H1 (cell line): Measurements from ENCODE around the gene PPM1L. TPM values are rescaled to one million over a fixed set of nuclear protein-coding genes. Genes with fewer than 3 reads are reported as not detected.

Experiments
- CTCF ChIA-PET: fragments of 300-600 bp; sonication (Branson Sonifier 250); formaldehyde crosslinking; loops from one replicate; lab custom pipeline; 2021; ENCODE audit not compliant: partially characterized antibody; lab: Charles Lee
- POLR2A ChIA-PET: fragments of 300-600 bp; sonication (Branson Sonifier 250); formaldehyde crosslinking; loops from one replicate; lab custom pipeline; 2021; ENCODE audit warnings: inconsistent platforms; ENCODE audit not compliant: partially characterized antibody; lab: Charles Lee
- DNase-seq, 2 experiments: peaks; one replicate each; pipeline versions ENCODE4 v3.0.0 to v3.0.0-alpha.2; 2010 to 2022; ENCODE audit warnings: low spot score in 2 of 2, low read depth in 1 of 2, mixed read lengths in 1 of 2
- FAIRE-seq: peaks from 2 replicates; lab custom pipeline; 2011; peaks lifted over from hg19 to GRCh38; lab: Jason Lieb, UNC
- H2AFZ ChIP-seq: 2 replicates; pipeline ENCODE4 v1.8.1; 2012; ENCODE audit warnings: low read length, inconsistent platforms
- H2AK5ac ChIP-seq: 2 replicates; pipeline ENCODE4 v1.6.1; 2013; ENCODE audit warnings: low read depth, low read length
- H2BK120ac ChIP-seq: replicated peaks from 2 replicates; pipeline ENCODE3; 2013; ENCODE audit warnings: low read depth, low read length, inconsistent platforms
- H2BK12ac ChIP-seq: 2 replicates; pipeline ENCODE4 v1.6.1; 2013; ENCODE audit warnings: low read depth, low read length
- H2BK15ac ChIP-seq: 2 replicates; pipeline ENCODE4 v1.6.1; 2013; ENCODE audit warnings: low read length
- H2BK20ac ChIP-seq: 2 replicates; pipeline ENCODE4 v1.6.1; 2013; ENCODE audit warnings: low read length
- H2BK5ac ChIP-seq: 2 replicates; pipeline ENCODE4 v1.6.1; 2013; ENCODE audit warnings: low read depth, low read length
- H3K14ac ChIP-seq: 2 replicates; pipeline ENCODE4 v1.6.1; 2013; ENCODE audit warnings: inconsistent platforms; ENCODE audit not compliant: insufficient read length
- H3K18ac ChIP-seq: 2 replicates; pipeline ENCODE4 v1.6.1; 2013; ENCODE audit warnings: low read length; ENCODE audit errors: extremely low read depth
- H3K23ac ChIP-seq: 2 replicates; pipeline ENCODE4 v1.6.1; 2013; ENCODE audit warnings: inconsistent platforms; ENCODE audit not compliant: insufficient read length
- H3K23me2 ChIP-seq: 2 replicates; pipeline ENCODE4 v1.6.1; 2013; ENCODE audit warnings: low read depth, low read length
- H3K27ac ChIP-seq: 2 replicates; pipeline ENCODE4 v1.6.1; 2011; ENCODE audit warnings: low read depth, low read length, inconsistent platforms
- H3K27me3 ChIP-seq, 4 experiments: replicated peaks in 1 of 4; 1 replicate in 1 of 4; 2 replicates in 3 of 4; pipeline versions ENCODE4 v1.6.1 to v1.8.1; 2011 to 2013; ENCODE audit warnings: low read length in 3 of 4, mild to moderate bottlenecking in 3 of 4, inconsistent platforms in 2 of 4, mixed read lengths in 2 of 4, moderate library complexity in 1 of 4; ENCODE audit not compliant: control insufficient read depth in 3 of 4, insufficient read depth in 3 of 4; ENCODE audit errors: extremely low read depth in 1 of 4
- H3K36me3 ChIP-seq, 4 experiments: 2 replicates each; pipeline versions ENCODE4 v1.6.1 to v1.8.1; 2011 to 2013; ENCODE audit warnings: mild to moderate bottlenecking in 4 of 4, low read length in 3 of 4, moderate library complexity in 2 of 4, control low read depth in 1 of 4, inconsistent platforms in 1 of 4; ENCODE audit not compliant: insufficient read depth in 4 of 4, control insufficient read depth in 2 of 4
- H3K4ac ChIP-seq: replicated peaks from 2 replicates; pipeline ENCODE3; 2013; ENCODE audit warnings: low read length, low read depth, mixed read lengths, inconsistent platforms; ENCODE audit not compliant: insufficient read length
- H3K4me1 ChIP-seq, 4 experiments: replicated peaks in 1 of 4; 1 replicate in 1 of 4; 2 replicates in 3 of 4; pipeline versions ENCODE4 v1.6.1 to v1.8.1; 2011 to 2013; ENCODE audit warnings: low read length in 3 of 4, inconsistent platforms in 2 of 4, mixed read lengths in 1 of 4; ENCODE audit not compliant: insufficient read depth in 4 of 4, control insufficient read depth in 3 of 4
- H3K4me2 ChIP-seq, 2 experiments: 2 replicates each; pipeline versions ENCODE4 v1.6.1 to v1.8.1; 2011 to 2013; ENCODE audit warnings: low read depth in 2 of 2, low read length in 2 of 2, control low read depth in 1 of 2, inconsistent platforms in 1 of 2, mild to moderate bottlenecking in 1 of 2; ENCODE audit not compliant: insufficient read depth in 1 of 2
- H3K4me3 ChIP-seq, 4 experiments: fragments of 200-600, 300-600 bp in 1 of 4; sonication (generic), shearing (Covaris generic), sonication (Bioruptor Twin) in 1 of 4; 2 replicates each; pipeline versions ENCODE4 v1.5.1 to v1.8.1; 2011 to 2016; ENCODE audit warnings: low read length in 4 of 4, low read depth in 3 of 4, control low read depth in 2 of 4, inconsistent platforms in 2 of 4, mild to moderate bottlenecking in 2 of 4, mixed read lengths in 1 of 4, moderate library complexity in 1 of 4; ENCODE audit not compliant: insufficient read depth in 2 of 4; ENCODE audit errors: extremely low read depth in 1 of 4
- H3K56ac ChIP-seq: replicated peaks from 2 replicates; pipeline ENCODE3; 2013; ENCODE audit warnings: low read depth, mild to moderate bottlenecking, mixed read lengths, low read length, inconsistent platforms; ENCODE audit not compliant: insufficient read length
- H3K79me1 ChIP-seq: 2 replicates; pipeline ENCODE4 v1.6.1; 2013; ENCODE audit warnings: low read depth, low read length, control low read depth
- H3K79me2 ChIP-seq, 2 experiments: 2 replicates each; pipeline versions ENCODE4 v1.6.1 to v1.8.1; 2012 to 2013; ENCODE audit warnings: low read length in 2 of 2, mild to moderate bottlenecking in 2 of 2, inconsistent platforms in 1 of 2; ENCODE audit not compliant: insufficient read depth in 2 of 2, control insufficient read depth in 1 of 2
- H3K9ac ChIP-seq, 4 experiments: replicated peaks in 1 of 4; 1 replicate in 1 of 4; 2 replicates in 3 of 4; pipeline versions ENCODE4 v1.6.1 to v1.8.1; 2011 to 2013; ENCODE audit warnings: low read depth in 3 of 4, low read length in 3 of 4, control low read depth in 2 of 4, mild to moderate bottlenecking in 2 of 4, moderate library complexity in 2 of 4, inconsistent platforms in 1 of 4; ENCODE audit errors: extremely low read depth in 1 of 4
- H3K9me3 ChIP-seq, 2 experiments: 2 replicates each; pipeline versions ENCODE4 v1.6.1 to v1.8.1; 2012 to 2013; ENCODE audit warnings: mild to moderate bottlenecking in 2 of 2, moderate library complexity in 2 of 2, control low read depth in 1 of 2, inconsistent platforms in 1 of 2, low read depth in 1 of 2, low read length in 1 of 2, mixed read lengths in 1 of 2; ENCODE audit not compliant: insufficient read depth in 2 of 2
- H4K20me1 ChIP-seq, 2 experiments: replicated peaks in 1 of 2; 2 replicates each; pipeline versions ENCODE3 to v1.8.1; 2011 to 2013; ENCODE audit warnings: inconsistent platforms in 2 of 2, low read length in 2 of 2, mild to moderate bottlenecking in 1 of 2; ENCODE audit not compliant: insufficient read depth in 2 of 2, control insufficient read depth in 1 of 2
- H4K5ac ChIP-seq: 2 replicates; pipeline ENCODE4 v1.6.1; 2013; ENCODE audit warnings: low read length, low read depth, mixed read lengths, inconsistent platforms; ENCODE audit not compliant: insufficient read length
- H4K8ac ChIP-seq: 2 replicates; pipeline ENCODE4 v1.8.0; 2013; ENCODE audit warnings: mild to moderate bottlenecking, moderate library complexity, low read length, inconsistent platforms; ENCODE audit not compliant: insufficient read depth; ENCODE audit errors: extremely low read depth
- H4K91ac ChIP-seq: replicated peaks from 2 replicates; pipeline ENCODE3; 2013; ENCODE audit warnings: low read length, mixed read lengths, inconsistent platforms; ENCODE audit not compliant: insufficient read length
- CTCF ChIP-seq, 3 experiments: IDR thresholded peaks; 1 replicate in 2 of 3; 2 replicates in 1 of 3; pipeline versions ENCODE4 v1.5.1 to v1.6.1; 2011; ENCODE audit warnings: low read length in 3 of 3, mild to moderate bottlenecking in 3 of 3, inconsistent platforms in 2 of 3, low read depth in 1 of 3, moderate library complexity in 1 of 3; ENCODE audit not compliant: insufficient read depth in 1 of 3; ENCODE audit errors: control extremely low read depth in 1 of 3
- GABPA ChIP-seq: IDR thresholded peaks from 2 replicates; pipeline ENCODE4 v1.6.1; 2011; ENCODE audit warnings: mild to moderate bottlenecking, low read length, moderate library complexity, borderline replicate concordance; ENCODE audit not compliant: insufficient read depth
- GTF2F1 ChIP-seq: IDR thresholded peaks from 2 replicates; pipeline ENCODE4 v1.6.1; 2012; ENCODE audit warnings: low read depth, low read length, improper control_type of control experiment, borderline replicate concordance
- RAD21 ChIP-seq, 2 experiments: IDR thresholded peaks in 1 of 2; conservative IDR thresholded peaks in 1 of 2; 2 replicates each; pipeline ENCODE4 v1.6.1; 2011; ENCODE audit warnings: low read depth in 2 of 2, low read length in 2 of 2, improper control_type of control experiment in 1 of 2, inconsistent platforms in 1 of 2, mild to moderate bottlenecking in 1 of 2, moderate library complexity in 1 of 2
- SAP30 ChIP-seq: fragments of 300-600 bp; sonication (generic); IDR thresholded peaks from 2 replicates; pipeline ENCODE4 v1.7.1; 2012; ENCODE audit warnings: low read length, moderate library complexity, mild to moderate bottlenecking, inconsistent platforms; ENCODE audit not compliant: insufficient read depth, insufficient replicate concordance
- USF2 ChIP-seq: IDR thresholded peaks from 2 replicates; pipeline ENCODE4 v1.6.1; 2011; ENCODE audit warnings: low read length, improper control_type of control experiment
- WGBS, 2 experiments: shearing (Covaris generic) in 1 of 2; methylation state at CpG; one replicate each; pipeline versions ENCODE4 v1.1.6 to v1.1.7; 2013 to 2015; ENCODE audit warnings: low lambda C conversion rate in 2 of 2, mixed read lengths in 2 of 2, inconsistent platforms in 1 of 2, low coverage in 1 of 2, missing lambda C conversion rate in 1 of 2; ENCODE audit not compliant: insufficient replicate concordance in 2 of 2, insufficient coverage in 1 of 2, insufficient read length in 1 of 2; ENCODE audit errors: extremely low coverage in 1 of 2, missing lambda C conversion rate in 1 of 2; 5-methylcytosine and 5-hydroxymethylcytosine counted together
- polyA plus RNA-seq, 7 experiments: library from polyadenylated mRNA; depleted of rRNA in 3 of 7; stranded (reverse) in 5 of 7; unstranded in 2 of 7; fragments of >200 nt in 5 of 7; fragments of 200-250 nt in 2 of 7; gene quantifications; 1 replicate in 5 of 7; 2 replicates in 1 of 7; 4 replicates in 1 of 7; pipeline versions ENCODE4 v1.2.1 to v1.2.3, GENCODE V29; 2011 to 2013; ENCODE audit warnings: missing spikeins in 2 of 7, mixed read lengths in 2 of 7
- total RNA-seq: library from RNA; stranded (reverse); fragmentation: NEBNext Ultra II Directional; extraction: Animal tissue kit (Norgen Biotek cat#: 25700); gene quantifications from 2 replicates; pipeline ENCODE4 v1.2.1, GENCODE V29; 2021

The PPM1L gene
- total and polyA plus RNA-seq, 2 of the 8 experiments (the other 6 are each of a cell fraction or from before 2014, with no cell fraction given): 2.8 to 18.1 TPM

DNA sequence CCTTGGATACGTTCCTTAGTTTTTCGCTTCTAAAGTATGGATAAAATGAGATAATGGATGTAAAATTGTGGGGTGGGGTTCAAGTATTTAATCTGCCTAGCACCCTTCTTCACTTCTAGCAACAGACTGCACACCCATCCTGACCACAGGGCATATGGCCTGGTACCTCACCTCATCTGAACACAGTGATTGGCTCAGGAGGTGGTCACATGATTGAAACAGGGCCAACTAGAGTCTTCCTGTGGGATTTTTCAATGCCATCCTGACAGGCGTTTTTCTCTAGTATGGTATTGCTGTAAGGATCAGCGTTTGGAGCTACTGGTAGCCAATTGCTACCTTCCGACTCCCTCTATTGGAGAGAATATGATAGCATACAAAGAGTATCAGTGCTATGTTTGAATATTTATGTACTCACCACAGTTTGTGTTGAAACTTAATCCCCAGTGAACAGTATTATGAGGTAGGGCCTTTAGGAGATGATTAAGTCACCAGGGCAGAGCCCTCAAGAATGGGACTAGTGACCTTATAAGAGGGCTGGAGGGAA is 172.2 kb downstream of the PPM1L start:
- Histone ChIP-seq H3K4me1 (no peaks in the 10 kb centered on the region), H2AFZ (no peak overlapping the region), H3K9me3 (no peaks in the 10 kb centered on the region), H3K9ac (no peak overlapping the region), H3K4ac (no peak overlapping the region), H4K8ac (no peak overlapping the region), H4K91ac (no peak overlapping the region), H3K36me3 (no peaks in the 10 kb centered on the region), H3K4me3 (no peak overlapping the region), H3K23me2 (no peaks in the 10 kb centered on the region), H2BK15ac (no peak overlapping the region), H3K79me2 (no peaks in the 10 kb centered on the region), H3K79me1 (no peaks in the 10 kb centered on the region), H2BK20ac (no peak overlapping the region), H2BK120ac (no peak overlapping the region), H3K27me3 (no peaks in the 10 kb centered on the region), H3K56ac (no peak overlapping the region), H3K27ac (no peak overlapping the region), H4K20me1 (no peaks in the 10 kb centered on the region), H4K5ac (no peak overlapping the region), H2AK5ac (no peak overlapping the region), H3K14ac (no peak overlapping the region), H2BK5ac (no peak overlapping the region), H3K18ac (no peak overlapping the region), H3K23ac (no peak overlapping the region), H2BK12ac (no peak overlapping the region), H3K4me2 (no peak overlapping the region)
- ChIA-PET POLR2A (no interaction called here), CTCF (interaction anchor here (0.8 to 8.3 kb wide), 12 partner anchors 9 to 242 kb away, joined by 3 to 47 read pairs (median 4); no protein-coding TSS in a partner anchor)
- DNase-seq: no peak
- WGBS, 2 experiments: 91% methylated on average over 5 of the region's 5 CpGs; no CpG with 5 or more reads in 1 of the 2 experiments
- TF ChIP-seq GTF2F1 (no peak), RAD21 (IDR thresholded peaks at IDR 0.05 in 1 of 2, conservative IDR thresholded peaks at IDR 0.05 in 1 of 2; ENCODE audit: low read depth in 2 of 2, low read length in 2 of 2) (peak; percentile 46 to 51), GABPA (no peak), SAP30 (no peak), CTCF (IDR thresholded peaks at IDR 0.05; ENCODE audit: control extremely low read depth in 1 of 3, insufficient read depth in 1 of 3, low read depth in 1 of 3, low read length in 3 of 3) (peak in 1 of 3 experiments; percentile 22; a peak in 2 of 4 replicates), USF2 (peak; percentile 50)
- FAIRE-seq: no peak
